HepG2 (cell line): ENCODE data around the gene ZNF101. TPM values are rescaled to one million over a fixed set of nuclear protein-coding genes. Genes with fewer than 3 reads are reported as not detected.

Experiments used
- ATAC-seq: fragments of 200-7000 bp; cut with Tn5 transposase; 3 replicates; pipeline ENCODE4 v1.9.1; 2020; ENCODE audit warnings: mild to moderate bottlenecking, moderate library complexity
- BruUV-seq: library from RNA; stranded (reverse); fragments of 400-500 nt; replicated peaks from 2 replicates; lab custom pipeline; 2021; lab: Mats Ljungman, UMichigan
- CTCF ChIA-PET: fragments of 300-600 bp; formaldehyde crosslinking; extraction: SDS; loops from one replicate; lab custom pipeline; 2021; ENCODE audit warnings: low total read pairs, inconsistent platforms, low intra/inter-chr PET ratio; lab: Yijun Ruan, JAX
- POLR2A ChIA-PET: fragments of 350-600 bp; sonication (Branson Sonifier 250); formaldehyde crosslinking; loops from one replicate; lab custom pipeline; 2020; ENCODE audit warnings: antibody characterized with exemption, inconsistent platforms; lab: Yijun Ruan, JAX
- DNase-seq: peaks from one replicate; pipeline ENCODE4 v3.0.0-alpha.2; 2015; ENCODE audit warnings: low spot score
- FAIRE-seq: peaks from 3 replicates; lab custom pipeline; 2011; peaks lifted over from hg19 to GRCh38; lab: Jason Lieb, UNC
- H2AFZ ChIP-seq: one replicate; pipeline ENCODE4 v1.6.1; 2011; ENCODE audit warnings: low read length, inconsistent platforms
- H3K27ac ChIP-seq: fragments of 300-600 bp; 3 replicates; pipeline ENCODE4 v1.8.0; 2011; ENCODE audit warnings: mixed run types, mild to moderate bottlenecking, mixed read lengths, low read length, inconsistent platforms; ENCODE audit not compliant: insufficient read depth; ENCODE audit errors: extremely low read length
- H3K27me3 ChIP-seq, 2 experiments: fragments of 200-600 bp in 1 of 2; 2 replicates in 1 of 2; 3 replicates in 1 of 2; pipeline versions ENCODE4 v1.6.0 to v1.8.0; 2011; ENCODE audit warnings: low read length in 2 of 2, mild to moderate bottlenecking in 2 of 2, moderate library complexity in 2 of 2, inconsistent platforms in 1 of 2; ENCODE audit not compliant: insufficient read depth in 2 of 2, control insufficient read depth in 1 of 2
- H3K36me3 ChIP-seq, 2 experiments: fragments of 200-600 bp in 1 of 2; replicated peaks in 1 of 2; 2 replicates in 1 of 2; 3 replicates in 1 of 2; pipeline versions ENCODE4 v1.5.1 to v1.8.0; 2011; ENCODE audit warnings: low read length in 2 of 2, inconsistent platforms in 1 of 2; ENCODE audit not compliant: insufficient read depth in 2 of 2, control insufficient read depth in 1 of 2
- H3K4me1 ChIP-seq: 2 replicates; pipeline ENCODE4 v1.5.1; 2012; ENCODE audit warnings: low read length, inconsistent platforms; ENCODE audit not compliant: insufficient read depth
- H3K4me2 ChIP-seq: 2 replicates; pipeline ENCODE4 v1.6.0; 2011; ENCODE audit warnings: low read depth, low read length, inconsistent platforms
- H3K4me3 ChIP-seq, 3 experiments: fragments of 200-600 bp in 1 of 3; sonication (generic), shearing (Covaris generic) in 1 of 3; replicated peaks in 1 of 3; 2 replicates each; pipeline ENCODE4 v1.5.1; 2011 to 2016; ENCODE audit warnings: low read length in 3 of 3, inconsistent platforms in 2 of 3, low read depth in 2 of 3, mild to moderate bottlenecking in 2 of 3, control low read depth in 1 of 3, mixed read lengths in 1 of 3; ENCODE audit not compliant: insufficient read depth in 1 of 3
- H3K79me2 ChIP-seq: one replicate; pipeline ENCODE4 v1.6.1; 2011; ENCODE audit warnings: low read length, inconsistent platforms; ENCODE audit not compliant: insufficient read depth
- H3K9ac ChIP-seq: 2 replicates; pipeline ENCODE4 v1.6.0; 2011; ENCODE audit warnings: mild to moderate bottlenecking, low read depth, low read length, inconsistent platforms; ENCODE audit not compliant: insufficient read depth
- H3K9me3 ChIP-seq: 2 replicates; pipeline ENCODE4 v1.5.1; 2012; ENCODE audit warnings: mild to moderate bottlenecking, low read length
- H4K20me1 ChIP-seq: 2 replicates; pipeline ENCODE4 v1.6.0; 2011; ENCODE audit warnings: inconsistent platforms, mild to moderate bottlenecking, low read length, moderate library complexity; ENCODE audit not compliant: insufficient read depth
- ATRX ChIP-seq: sonication (generic); formaldehyde crosslinking; IDR thresholded peaks from 2 replicates; pipeline ENCODE4 v1.4.0; 2020; ENCODE audit warnings: missing genetic modification reagents, borderline replicate concordance
- DDIT3 ChIP-seq: sonication (generic); formaldehyde crosslinking; IDR thresholded peaks from 2 replicates; pipeline ENCODE4 v1.4.0; 2020; ENCODE audit warnings: mild to moderate bottlenecking, missing genetic modification reagents
- E2F1 ChIP-seq: sonication (generic); formaldehyde crosslinking; IDR thresholded peaks from 2 replicates; pipeline ENCODE4 v1.5.0; 2020; ENCODE audit warnings: missing genetic modification reagents
- E2F2 ChIP-seq: sonication (generic); formaldehyde crosslinking; IDR thresholded peaks from 2 replicates; pipeline ENCODE4 v1.4.0; 2020; ENCODE audit warnings: missing genetic modification reagents, borderline replicate concordance
- FOXJ3 ChIP-seq: sonication (generic); formaldehyde crosslinking; IDR thresholded peaks from 2 replicates; pipeline ENCODE4 v1.4.0; 2020; ENCODE audit warnings: missing genetic modification reagents, mild to moderate bottlenecking, borderline replicate concordance
- FOXO1 ChIP-seq: sonication (generic); formaldehyde crosslinking; IDR thresholded peaks from 2 replicates; pipeline ENCODE4 v1.4.0; 2020; ENCODE audit warnings: missing genetic modification reagents
- KMT2B ChIP-seq: IDR thresholded peaks from 2 replicates; pipeline ENCODE4 v1.6.1; 2016; ENCODE audit warnings: missing genetic modification reagents, missing compliant biosample characterization
- MEIS2 ChIP-seq: sonication (generic); formaldehyde crosslinking; IDR thresholded peaks from 2 replicates; pipeline ENCODE4 v1.9.0; 2021; ENCODE audit warnings: mild to moderate bottlenecking, missing genetic modification reagents
- MYC ChIP-seq: sonication (generic); formaldehyde crosslinking; IDR thresholded peaks from 2 replicates; pipeline ENCODE4 v1.9.0; 2021; ENCODE audit warnings: missing genetic modification reagents, borderline replicate concordance
- MZF1 ChIP-seq: sonication (generic); formaldehyde crosslinking; IDR thresholded peaks from 2 replicates; pipeline ENCODE4 v1.8.1; 2023; ENCODE audit warnings: mild to moderate bottlenecking, missing genetic modification reagents, borderline replicate concordance
- NR0B2 ChIP-seq: sonication (generic); formaldehyde crosslinking; IDR thresholded peaks from 2 replicates; pipeline ENCODE4 v1.4.0; 2020; ENCODE audit warnings: mild to moderate bottlenecking, missing genetic modification reagents
- POGZ ChIP-seq: sonication (generic); formaldehyde crosslinking; IDR thresholded peaks from 2 replicates; pipeline ENCODE4 v1.4.0; 2020; ENCODE audit warnings: mild to moderate bottlenecking, missing genetic modification reagents
- ZBTB21 ChIP-seq: sonication (generic); formaldehyde crosslinking; IDR thresholded peaks from 2 replicates; pipeline ENCODE4 v1.4.0; 2020; ENCODE audit warnings: missing genetic modification reagents
- ZC3H13 ChIP-seq: sonication (generic); formaldehyde crosslinking; IDR thresholded peaks from 2 replicates; pipeline ENCODE4 v1.8.1; 2023; ENCODE audit warnings: mild to moderate bottlenecking, missing genetic modification reagents, moderate library complexity
- ZNF180 ChIP-seq: sonication (generic); formaldehyde crosslinking; IDR thresholded peaks from 2 replicates; pipeline ENCODE4 v1.4.0; 2020; ENCODE audit warnings: low read depth, missing genetic modification reagents, borderline replicate concordance
- ZNF256 ChIP-seq: sonication (generic); formaldehyde crosslinking; conservative IDR thresholded peaks from 2 replicates; pipeline ENCODE4 v1.4.0; 2020; ENCODE audit warnings: missing genetic modification reagents
- ZNF333 ChIP-seq: sonication (generic); formaldehyde crosslinking; IDR thresholded peaks from 2 replicates; pipeline ENCODE4 v1.4.0; 2020; ENCODE audit warnings: mild to moderate bottlenecking, missing genetic modification reagents, borderline replicate concordance
- ZNF546 ChIP-seq: sonication (generic); formaldehyde crosslinking; conservative IDR thresholded peaks from 2 replicates; pipeline ENCODE4 v1.8.1; 2023; ENCODE audit warnings: mild to moderate bottlenecking, missing genetic modification reagents
- ZNF589 ChIP-seq: sonication (generic); formaldehyde crosslinking; conservative IDR thresholded peaks from 2 replicates; pipeline ENCODE4 v1.8.0; 2022; ENCODE audit warnings: mild to moderate bottlenecking, moderate library complexity, missing genetic modification reagents
- ZNF678 ChIP-seq: sonication (generic); formaldehyde crosslinking; IDR thresholded peaks from 2 replicates; pipeline ENCODE4 v1.4.0; 2020; ENCODE audit warnings: mild to moderate bottlenecking, missing genetic modification reagents
- WGBS: methylation state at CpG from one replicate; pipeline ENCODE4 v1.1.6; 2017; ENCODE audit warnings: low lambda C conversion rate; 5-methylcytosine and 5-hydroxymethylcytosine counted together
- in situ Hi-C: cut with HindIII; loops from 2 replicates; pipeline ENCODE4 v1.10.0; 2017; ENCODE audit warnings: low pct_unique_long_range_greater_than_20kb; ENCODE audit not compliant: extremely low pct_ligation_motif_present
- intact Hi-C: fragments of 100-400 bp; cut with micrococcal nuclease; formaldehyde crosslinking; loops from one replicate; pipeline ENCODE4 v1.10.0; 2022; ENCODE audit not compliant: unreplicated experiment
- polyA plus RNA-seq, 8 experiments: library from polyadenylated mRNA; depleted of rRNA in 3 of 8; stranded (reverse) in 7 of 8; unstranded in 1 of 8; fragments of >200 nt; fragmentation: Illumina TruSeq in 4 of 8; extraction: Trizol in 4 of 8; gene quantifications; 2 replicates each; pipeline versions ENCODE4 v1.2.1 to v1.2.3, GENCODE V29; 2011 to 2016; ENCODE audit warnings: low read depth in 4 of 8, missing spikeins in 1 of 8, mixed read lengths in 1 of 8; ENCODE audit not compliant: insufficient read depth in 1 of 8
- total RNA-seq, 5 experiments: library from RNA; depleted of rRNA; stranded (reverse); fragments of >200 nt; fragmentation: Illumina TruSeq; extraction: Trizol; gene quantifications; 2 replicates each; pipeline ENCODE4 v1.2.3, GENCODE V29; 2016; ENCODE audit warnings: low read depth in 1 of 5

The ZNF101 gene
- total and polyA plus RNA-seq, 2 of the 13 experiments (the other 11 are each of a cell fraction or from before 2014, with no cell fraction given) = 12.9 to 28.9 TPM

GRCh38 chr19:19662871-19663255 lies 5.8 kb upstream of the ZNF101 start (continued):
- 0 out of 2 replicates have a peak, but pooled peaks have one; percentile 51 for TF ChIP-seq ZC3H13 (CRISPR knock-in tag)
- TF ChIP-seq ATRX = no peak
- no peak for TF ChIP-seq MEIS2 (CRISPR knock-in tag)
- TF ChIP-seq ZBTB21 (CRISPR knock-in tag) = peak; percentile 39; the same call in 1 of the 2 replicates
- no peak for TF ChIP-seq ZNF678 (CRISPR knock-in tag)
- 0 out of 2 replicates have a peak, but pooled peaks have one; percentile 2 for TF ChIP-seq NR0B2 (CRISPR knock-in tag)
- TF ChIP-seq ZNF180 (CRISPR knock-in tag) = no peak
- 0 out of 2 replicates have a peak, but pooled peaks have one; percentile 12 for TF ChIP-seq ZNF589 (CRISPR knock-in tag)
- TF ChIP-seq ZNF256 (CRISPR knock-in tag) = no peak
- no peak for TF ChIP-seq ZNF546 (CRISPR knock-in tag)
- no peak for TF ChIP-seq ZNF333 (CRISPR knock-in tag)
- TF ChIP-seq, all 625 proteins: peak for 22

GRCh38 chr19:19663256-19664120 lies 5.2 kb upstream of the ZNF101 start, which contains the start of gene ATP13A1:
TSS of gene ATP13A1 (minus strand) at chr19:19663676. CDS start at chr19:19663666, 10 bp downstream.
- peak within 1 kb of the TSS; percentile 79 to 99 (median 95) for H3K4me3 ChIP-seq
- peaks cover 20% of the 10 kb centered on the region for H4K20me1 ChIP-seq
- H2AFZ ChIP-seq = no peak within 1 kb of the TSS
- peaks cover 12 to 13% of the 10 kb centered on the region in 2 experiments; a peak in 4 of 5 replicates for H3K36me3 ChIP-seq
- in situ Hi-C loops = no loop called here
- FAIRE-seq = no peak
- H3K9ac ChIP-seq = peak within 1 kb of the TSS; percentile 92
- H3K27me3 ChIP-seq = no peaks in the 10 kb centered on the region; a peak in 1 of 5 replicates
- peaks cover 32% of the 10 kb centered on the region for H3K79me2 ChIP-seq
- peak; percentile 87 for ATAC-seq
- peak; percentile 95 for DNase-seq
- H3K27ac ChIP-seq = peak within 1 kb of the TSS; percentile 97
- BruUV-seq = no TSS peak
- WGBS = 2% methylated on average over 10 of the region's 85 CpGs
- CTCF ChIA-PET = no interaction called here
- peaks cover 56% of the 10 kb centered on the region for H3K4me1 ChIP-seq
- intact Hi-C loops = loop anchor here (2.0 kb wide), 1 partner anchor 203 kb away; no protein-coding TSS in a partner anchor
- POLR2A ChIA-PET = interaction anchor here (0.6 to 1.6 kb wide), 7 partner anchors 14 to 203 kb away, joined by 3 to 18 read pairs (median 5); partner anchors contain the start of genes ZNF14 and ZNF253
- H3K4me2 ChIP-seq = peak within 1 kb of the TSS; percentile 92
- H3K9me3 ChIP-seq = no peaks in the 10 kb centered on the region
- TF ChIP-seq MYC (CRISPR knock-in tag) (peak; percentile 81), FOXO1 (CRISPR knock-in tag) (no peak), FOXJ3 (CRISPR knock-in tag) (peak; percentile 70; the same call in 1 of the 2 replicates), MZF1 (CRISPR knock-in tag) (no peak), KMT2B (CRISPR knock-in tag) (peak; percentile 60), E2F1 (CRISPR knock-in tag) (0 out of 2 replicates have a peak, but pooled peaks have one; percentile 71), E2F2 (no peak), DDIT3 (CRISPR knock-in tag) (no peak), POGZ (peak; percentile 35; the same call in 1 of the 2 replicates)
